Naive thymus-derived CD4-positive, alpha-beta T cell (primary cell): Measurements from ENCODE around the gene COMMD9. TPM values are rescaled to one million over a fixed set of nuclear protein-coding genes. Genes with fewer than 3 reads are reported as not detected.

ENCODE experiments used
- ATAC-seq: fragments of 150-1000 bp; cut with Tn5 transposase; 2 replicates; pipeline ENCODE4 v1.10.0; 2021; ENCODE audit warnings: mild to moderate bottlenecking, moderate library complexity
- CTCF ChIA-PET: fragments of 350-600 bp; sonication (Branson Sonifier 250); formaldehyde crosslinking; loops from one replicate; lab custom pipeline; 2021; ENCODE audit warnings: antibody characterized with exemption; lab: Charles Lee
- POLR2A ChIA-PET: fragments of 350-600 bp; sonication (Branson Sonifier 250); formaldehyde crosslinking; loops from one replicate; lab custom pipeline; 2021; ENCODE audit warnings: antibody characterized with exemption, inconsistent platforms; lab: Charles Lee
- DNase-seq, 9 donors: peaks; one replicate each; pipeline versions ENCODE4 v3.0.0 to v3.0.0-alpha.2; 2020 to 2022; ENCODE audit warnings: mixed read lengths in 1 of 9
- H3K27ac ChIP-seq: one replicate; pipeline ENCODE4 v1.7.0; 2013; ENCODE audit warnings: mild to moderate bottlenecking, low read depth, low read length, moderate library complexity
- H3K27me3 ChIP-seq, 2 donors: one replicate each; pipeline ENCODE4 v1.7.0; 2013; ENCODE audit warnings: low read length in 2 of 2, mild to moderate bottlenecking in 2 of 2, moderate library complexity in 2 of 2; ENCODE audit not compliant: control insufficient read depth in 2 of 2, insufficient read depth in 2 of 2
- H3K36me3 ChIP-seq, 3 experiments: 1 replicate in 2 of 3; 2 replicates in 1 of 3; pipeline ENCODE4 v1.7.0; 2013; ENCODE audit warnings: low read length in 3 of 3, mild to moderate bottlenecking in 3 of 3, moderate library complexity in 1 of 3; ENCODE audit not compliant: insufficient read depth in 3 of 3, control insufficient read depth in 2 of 3
- H3K4me1 ChIP-seq, 2 donors: one replicate each; pipeline ENCODE4 v1.7.0; 2013; ENCODE audit warnings: low read length in 2 of 2, mild to moderate bottlenecking in 2 of 2, moderate library complexity in 1 of 2; ENCODE audit not compliant: control insufficient read depth in 2 of 2, insufficient read depth in 2 of 2
- H3K4me3 ChIP-seq: 2 replicates; pipeline ENCODE4 v1.7.0; 2013; ENCODE audit warnings: mild to moderate bottlenecking, low read length
- H3K9me3 ChIP-seq, 3 experiments: 1 replicate in 2 of 3; 2 replicates in 1 of 3; pipeline ENCODE4 v1.7.0; 2013; ENCODE audit warnings: low read length in 3 of 3; ENCODE audit not compliant: control insufficient read depth in 2 of 3
- H3K27ac Mint-ChIP-seq, 9 donors: one replicate each; pipeline ENCODE4 v1.8.0; 2020 to 2022; ENCODE audit warnings: mixed read lengths in 9 of 9, mild to moderate bottlenecking in 8 of 9, moderate library complexity in 5 of 9, inconsistent platforms in 2 of 9
- H3K27me3 Mint-ChIP-seq, 5 donors: one replicate each; pipeline ENCODE4 v1.8.0; 2021 to 2022; ENCODE audit warnings: mixed read lengths in 5 of 5, mild to moderate bottlenecking in 1 of 5
- H3K36me3 Mint-ChIP-seq, 5 donors: one replicate each; pipeline ENCODE4 v1.8.0; 2020 to 2022; ENCODE audit warnings: mixed read lengths in 5 of 5, mild to moderate bottlenecking in 3 of 5, inconsistent platforms in 1 of 5
- H3K4me1 Mint-ChIP-seq, 7 donors: one replicate each; pipeline ENCODE4 v1.8.0; 2020 to 2022; ENCODE audit warnings: mixed read lengths in 7 of 7, mild to moderate bottlenecking in 3 of 7, inconsistent platforms in 1 of 7
- H3K4me3 Mint-ChIP-seq, 10 donors: one replicate each; pipeline ENCODE4 v1.8.0; 2020 to 2022; ENCODE audit warnings: mild to moderate bottlenecking in 10 of 10, mixed read lengths in 10 of 10, moderate library complexity in 6 of 10, inconsistent platforms in 2 of 10
- H3K9me3 Mint-ChIP-seq, 11 donors: one replicate each; pipeline ENCODE4 v1.8.0; 2020 to 2022; ENCODE audit warnings: mixed read lengths in 11 of 11, mild to moderate bottlenecking in 4 of 11, inconsistent platforms in 1 of 11, moderate library complexity in 1 of 11
- intact Hi-C, 2 donors: fragments of 100-400 bp; cut with micrococcal nuclease; formaldehyde crosslinking; loops; one replicate each; pipeline ENCODE4 v1.15.1; 2023
- polyA plus RNA-seq, 2 donors: library from polyadenylated mRNA; unstranded; fragments of 300-500 nt; fragmentation: Illumina TruSeq; gene quantifications; one replicate each; pipeline ENCODE4 v1.2.3, GENCODE V29; 2021
- total RNA-seq, 6 experiments: library from RNA in 5 of 6; stranded (reverse) in 5 of 6; gene quantifications; 1 replicate in 5 of 6; 2 replicates in 1 of 6; pipeline ENCODE4 v1.2.3 and lab custom pipeline; 2021 to 2026

The COMMD9 gene
- total and polyA plus RNA-seq, 7 experiments from 2014 or later = 42.6 to 86.1 (median 49.5) TPM

- H3K36me3 ChIP-seq = peaks cover 4 to 24% (median 8%) of the 10 kb centered on the region in 3 experiments
- Mint-ChIP-seq H3K9me3 (peaks cover 0 to 20% (median 7%) of the 10 kb centered on the region in 11 donors), H3K36me3 (peaks cover 0 to 47% (median 30%) of the 10 kb centered on the region in 5 donors), H3K27me3 (no peaks in the 10 kb centered on the region), H3K4me3 (no peak overlapping the region), H3K4me1 (peaks cover 4 to 58% (median 44%) of the 10 kb centered on the region in 7 donors), H3K27ac (no peak overlapping the region)
- H3K4me3 ChIP-seq = no peak overlapping the region
- DNase-seq (no peak), ATAC-seq (no peak)
- H3K27ac ChIP-seq = no peak overlapping the region
- POLR2A ChIA-PET = no interaction called here
- CTCF ChIA-PET = no interaction called here
- peaks cover 0 to 4% of the 10 kb centered on the region in 2 donors for H3K4me1 ChIP-seq
- H3K9me3 ChIP-seq = peaks cover 0 to 6% (median 0%) of the 10 kb centered on the region in 3 experiments
- H3K27me3 ChIP-seq = no peaks in the 10 kb centered on the region
- intact Hi-C loops = no loop called here
These were observed 6.3 kb downstream of the COMMD9 start for GRCh38 chr11:36282926-36283325.

- H3K9me3 Mint-ChIP-seq = peaks cover 0 to 20% (median 7%) of the 10 kb centered on the region in 11 donors
- H3K27ac Mint-ChIP-seq = peak overlapping the region in 1 of 9 donors; percentile 50
- H3K4me3 ChIP-seq = no peak overlapping the region
- no peak overlapping the region for H3K4me3 Mint-ChIP-seq
- peaks cover 0 to 6% (median 0%) of the 10 kb centered on the region in 3 experiments for H3K9me3 ChIP-seq
- ChIA-PET CTCF (interaction anchor here (2.1 kb wide), 1 partner anchor 16 kb away, joined by 8 read pairs; no protein-coding TSS in a partner anchor), POLR2A (no interaction called here)
- H3K27ac ChIP-seq = no peak overlapping the region
- H3K4me1 ChIP-seq = no peaks in the 10 kb centered on the region
- H3K27me3 ChIP-seq = no peaks in the 10 kb centered on the region
- ATAC-seq (no peak), DNase-seq (no peak)
- intact Hi-C loops = no loop called here
- H3K4me1 Mint-ChIP-seq = peaks cover 0 to 52% (median 37%) of the 10 kb centered on the region in 7 donors
- H3K36me3 Mint-ChIP-seq = peaks cover 0 to 56% (median 39%) of the 10 kb centered on the region in 5 donors
- H3K27me3 Mint-ChIP-seq = no peaks in the 10 kb centered on the region
- peaks cover 4 to 34% (median 8%) of the 10 kb centered on the region in 3 experiments for H3K36me3 ChIP-seq
These were observed 7.4 kb downstream of the COMMD9 start for GRCh38 chr11:36281850-36282249.

GRCh38 chr11:36280531-36280930 is 8.7 kb downstream of the COMMD9 start:
- peaks cover 0 to 6% (median 0%) of the 10 kb centered on the region in 3 experiments for H3K9me3 ChIP-seq
- no peak overlapping the region for H3K27ac ChIP-seq
- intact Hi-C loops = no loop called here
- H3K27me3 ChIP-seq = no peaks in the 10 kb centered on the region
- ChIA-PET POLR2A (interaction anchor here (1.3 kb wide), 1 partner anchor 8 kb away, joined by 3 read pairs; the partner anchor contains the start of gene COMMD9), CTCF (interaction anchor here (0.6 to 2.1 kb wide), 2 partner anchors 11 to 15 kb away, joined by 3 to 8 read pairs; no protein-coding TSS in a partner anchor)
- peaks cover 4 to 45% (median 8%) of the 10 kb centered on the region in 3 experiments for H3K36me3 ChIP-seq
- peaks cover 0 to 67% (median 43%) of the 10 kb centered on the region in 5 donors for H3K36me3 Mint-ChIP-seq
- H3K4me3 Mint-ChIP-seq = no peak overlapping the region
- peaks cover 0 to 42% (median 34%) of the 10 kb centered on the region in 7 donors for H3K4me1 Mint-ChIP-seq
- DNase-seq (no peak), ATAC-seq (no peak)
- no peaks in the 10 kb centered on the region for H3K27me3 Mint-ChIP-seq
- H3K4me3 ChIP-seq = no peak overlapping the region
- no peak overlapping the region for H3K27ac Mint-ChIP-seq
- no peaks in the 10 kb centered on the region for H3K4me1 ChIP-seq
- peaks cover 0 to 20% (median 7%) of the 10 kb centered on the region in 11 donors for H3K9me3 Mint-ChIP-seq

- Histone ChIP-seq H3K36me3 (peaks cover 4 to 63% (median 8%) of the 10 kb centered on the region in 3 experiments), H3K9me3 (peaks cover 0 to 6% (median 0%) of the 10 kb centered on the region in 3 experiments), H3K27ac (no peak overlapping the region), H3K27me3 (no peaks in the 10 kb centered on the region), H3K4me3 (no peak overlapping the region), H3K4me1 (no peaks in the 10 kb centered on the region)
- Mint-ChIP-seq H3K4me1 (peaks cover 0 to 24% (median 16%) of the 10 kb centered on the region in 7 donors), H3K27ac (no peak overlapping the region), H3K4me3 (no peak overlapping the region), H3K27me3 (no peaks in the 10 kb centered on the region), H3K9me3 (peaks cover 0 to 24% (median 7%) of the 10 kb centered on the region in 11 donors), H3K36me3 (peaks cover 0 to 81% (median 50%) of the 10 kb centered on the region in 5 donors)
- DNase-seq (no peak), ATAC-seq (no peak)
- CTCF ChIA-PET = no interaction called here
- intact Hi-C loops = no loop called here
- POLR2A ChIA-PET = no interaction called here
These were observed 10.5 kb downstream of the COMMD9 start for GRCh38 chr11:36278531-36279282.

- intact Hi-C loops = no loop called here
- Histone ChIP-seq H3K27me3 (no peaks in the 10 kb centered on the region), H3K27ac (no peak overlapping the region), H3K4me3 (no peak overlapping the region), H3K9me3 (no peaks in the 10 kb centered on the region), H3K36me3 (peaks cover 2 to 79% (median 8%) of the 10 kb centered on the region in 3 experiments), H3K4me1 (no peaks in the 10 kb centered on the region)
- peaks cover 0 to 22% (median 7%) of the 10 kb centered on the region in 11 donors for H3K9me3 Mint-ChIP-seq
- no peak overlapping the region for H3K4me3 Mint-ChIP-seq
- H3K27ac Mint-ChIP-seq = no peak overlapping the region
- ATAC-seq (no peak), DNase-seq (no peak)
- CTCF ChIA-PET = interaction anchor here (1.1 kb wide), 1 partner anchor 15 kb away, joined by 3 read pairs; no protein-coding TSS in a partner anchor
- peaks cover 0 to 4% (median 0%) of the 10 kb centered on the region in 7 donors for H3K4me1 Mint-ChIP-seq
- no peaks in the 10 kb centered on the region for H3K27me3 Mint-ChIP-seq
- H3K36me3 Mint-ChIP-seq = peaks cover 0 to 85% (median 56%) of the 10 kb centered on the region in 5 donors
- POLR2A ChIA-PET = no interaction called here
These were observed 14.8 kb downstream of the COMMD9 start for GRCh38 chr11:36274414-36274813.

- Mint-ChIP-seq H3K4me3 (no peak overlapping the region), H3K36me3 (peaks cover 0 to 79% (median 56%) of the 10 kb centered on the region in 5 donors), H3K4me1 (peaks cover 0 to 4% (median 0%) of the 10 kb centered on the region in 7 donors), H3K9me3 (peaks cover 0 to 22% (median 7%) of the 10 kb centered on the region in 11 donors), H3K27me3 (no peaks in the 10 kb centered on the region), H3K27ac (no peak overlapping the region)
- Histone ChIP-seq H3K27me3 (no peaks in the 10 kb centered on the region), H3K27ac (no peak overlapping the region), H3K4me1 (no peaks in the 10 kb centered on the region), H3K9me3 (no peaks in the 10 kb centered on the region), H3K36me3 (peaks cover 0 to 67% (median 6%) of the 10 kb centered on the region in 3 experiments), H3K4me3 (no peak overlapping the region)
- ATAC-seq (no peak), DNase-seq (no peak)
- ChIA-PET POLR2A (no interaction called here), CTCF (interaction anchor here (1.2 kb wide), 1 partner anchor 655 kb away, joined by 3 read pairs; the partner anchor contains the start of gene FJX1)
- intact Hi-C loops = no loop called here
These were observed 16.1 kb downstream of the COMMD9 start for GRCh38 chr11:36273110-36273509.
